Keratinocyte (primary cell): ENCODE results near the gene PHETA1. TPM values are rescaled to one million over a fixed set of nuclear protein-coding genes. Genes with fewer than 3 reads are reported as not detected.
"Not testable (repeated sequence)": the region's sequence is repeated elsewhere in the genome, so short reads cannot be mapped to it uniquely, and the experiment has no call there.

Source experiments
- DNase-seq: peaks from one replicate; pipeline ENCODE4 v3.0.0-alpha.2; 2011; ENCODE audit warnings: low read depth, missing footprints, low spot score
- FAIRE-seq: peaks from 2 replicates; lab custom pipeline; 2011; peaks lifted over from hg19 to GRCh38; lab: Jason Lieb, UNC
- H2AFZ ChIP-seq: 2 replicates; pipeline ENCODE4 v1.6.0; 2012; ENCODE audit warnings: low read length, control low read depth, inconsistent platforms; ENCODE audit not compliant: control insufficient read depth
- H3K27ac ChIP-seq: 2 replicates; pipeline ENCODE4 v1.5.1; 2011; ENCODE audit warnings: low read length; ENCODE audit not compliant: control insufficient read depth, insufficient read depth
- H3K27me3 ChIP-seq: 3 replicates; pipeline ENCODE4 v1.6.0; 2011; ENCODE audit warnings: low read length; ENCODE audit not compliant: control insufficient read depth, insufficient read depth; ENCODE audit errors: extremely low read depth
- H3K36me3 ChIP-seq, 2 experiments: 2 replicates in 1 of 2; 3 replicates in 1 of 2; pipeline ENCODE4 v1.5.1; 2011; ENCODE audit warnings: low read length in 2 of 2, mild to moderate bottlenecking in 1 of 2; ENCODE audit not compliant: control insufficient read depth in 2 of 2, insufficient read depth in 2 of 2; ENCODE audit errors: extremely low read depth in 1 of 2
- H3K4me1 ChIP-seq: 3 replicates; pipeline ENCODE4 v1.5.1; 2011; ENCODE audit warnings: low read length; ENCODE audit not compliant: control insufficient read depth, insufficient read depth; ENCODE audit errors: extremely low read depth
- H3K4me2 ChIP-seq: 3 replicates; pipeline ENCODE4 v1.6.0; 2011; ENCODE audit warnings: low read depth, low read length; ENCODE audit not compliant: control insufficient read depth, insufficient read depth; ENCODE audit errors: extremely low read depth
- H3K4me3 ChIP-seq, 3 experiments: fragments of 200-600 bp in 1 of 3; sonication (generic) in 1 of 3; 2 replicates in 2 of 3; 3 replicates in 1 of 3; pipeline ENCODE4 v1.5.1; 2011 to 2016; ENCODE audit warnings: low read length in 3 of 3, mild to moderate bottlenecking in 3 of 3, control low read depth in 2 of 3, inconsistent platforms in 1 of 3, low read depth in 1 of 3, mixed read lengths in 1 of 3, mixed run types in 1 of 3, moderate library complexity in 1 of 3; ENCODE audit not compliant: control insufficient read depth in 2 of 3, insufficient read depth in 2 of 3; ENCODE audit errors: extremely low read depth in 1 of 3
- H3K79me2 ChIP-seq: 2 replicates; pipeline ENCODE4 v1.6.0; 2012; ENCODE audit warnings: low read length; ENCODE audit not compliant: control insufficient read depth, insufficient read depth
- H3K9ac ChIP-seq: 3 replicates; pipeline ENCODE4 v1.6.0; 2011; ENCODE audit warnings: low read length; ENCODE audit not compliant: control insufficient read depth, insufficient read depth; ENCODE audit errors: extremely low read depth
- H3K9me1 ChIP-seq: 3 replicates; pipeline ENCODE4 v1.6.0; 2011; ENCODE audit warnings: low read length; ENCODE audit not compliant: control insufficient read depth, insufficient read depth; ENCODE audit errors: extremely low read depth
- H3K9me3 ChIP-seq: 2 replicates; pipeline ENCODE4 v1.5.1; 2012; ENCODE audit warnings: low read depth, low read length; ENCODE audit not compliant: control insufficient read depth
- H4K20me1 ChIP-seq: 3 replicates; pipeline ENCODE4 v1.6.0; 2011; ENCODE audit warnings: low read length; ENCODE audit not compliant: control insufficient read depth, insufficient read depth; ENCODE audit errors: extremely low read depth
- CTCF ChIP-seq, 3 experiments: IDR thresholded peaks in 1 of 3; conservative IDR thresholded peaks in 1 of 3; optimal IDR thresholded peaks in 1 of 3; 2 replicates in 2 of 3; 3 replicates in 1 of 3; pipeline versions ENCODE3 to v1.5.1; 2011; ENCODE audit warnings: low read length in 3 of 3, mild to moderate bottlenecking in 3 of 3, moderate library complexity in 2 of 3, control low read depth in 1 of 3, inconsistent platforms in 1 of 3; ENCODE audit not compliant: insufficient read depth in 2 of 3; ENCODE audit errors: extremely low read depth in 1 of 3
- EZH2 ChIP-seq: IDR thresholded peaks from one replicate; pipeline ENCODE4 v1.6.1; 2012; ENCODE audit warnings: inconsistent platforms, mild to moderate bottlenecking, low read length, moderate library complexity
- dilution Hi-C: fragments of 300-500 bp; cut with MboI; formaldehyde crosslinking; loops from one replicate; pipeline ENCODE4 v1.7.0; 2020; ENCODE audit warnings: low sequenced_read_pairs; ENCODE audit not compliant: extremely low pct_ligation_motif_present
- polyA plus RNA-seq, 5 experiments: library from polyadenylated mRNA; depleted of rRNA in 3 of 5; stranded (reverse) in 3 of 5; stranded (forward) in 1 of 5; unstranded in 1 of 5; fragments of >200 nt; gene quantifications; 1 replicate in 1 of 5; 2 replicates in 3 of 5; 3 replicates in 1 of 5; pipeline versions ENCODE4 v1.2.1 to v1.2.3, GENCODE V29; 2011 to 2012; ENCODE audit warnings: missing spikeins in 2 of 5, low read depth in 1 of 5, low replicate concordance in 1 of 5

PHETA1 gene
- polyA plus RNA-seq, 1 donor (not counting 4 experiments of a cell fraction or from before 2014, with no cell fraction given) = 1.7 TPM

- dilution Hi-C loops = no loop called here
- FAIRE-seq = no peak
- no peaks in the 10 kb centered on the region for H3K4me1 ChIP-seq
- TF ChIP-seq EZH2 (no peak), CTCF (optimal IDR thresholded peaks at IDR 0.05 in 1 of 3, IDR thresholded peaks at IDR 0.05 in 1 of 3, conservative IDR thresholded peaks at IDR 0.05 in 1 of 3; ENCODE audit: extremely low read depth in 1 of 3, insufficient read depth in 2 of 3, low read length in 3 of 3) (no peak)
- no peak overlapping the region for H3K4me2 ChIP-seq
- H3K9me3 ChIP-seq = no peaks in the 10 kb centered on the region
- H2AFZ ChIP-seq = no peak overlapping the region
- H3K9me1 ChIP-seq = no peaks in the 10 kb centered on the region
- no peak for DNase-seq
- H3K9ac ChIP-seq = no peak overlapping the region
- no peaks in the 10 kb centered on the region for H3K79me2 ChIP-seq
- no peaks in the 10 kb centered on the region for H4K20me1 ChIP-seq
- no peak overlapping the region for H3K4me3 ChIP-seq
- no peaks in the 10 kb centered on the region for H3K36me3 ChIP-seq
- no peak overlapping the region for H3K27ac ChIP-seq
- no peaks in the 10 kb centered on the region for H3K27me3 ChIP-seq
Observed at GRCh38 chr12:111379942-111380554, 11.2 kb upstream of the PHETA1 start.

- FAIRE-seq = no peak
- H3K36me3 ChIP-seq = no peaks in the 10 kb centered on the region
- no peaks in the 10 kb centered on the region for H3K9me1 ChIP-seq
- no peaks in the 10 kb centered on the region for H3K27me3 ChIP-seq
- H3K27ac ChIP-seq = no peak overlapping the region
- no peaks in the 10 kb centered on the region for H4K20me1 ChIP-seq
- DNase-seq = no peak
- no peaks in the 10 kb centered on the region for H3K9me3 ChIP-seq
- H2AFZ ChIP-seq = no peak overlapping the region
- no peaks in the 10 kb centered on the region for H3K4me1 ChIP-seq
- no peaks in the 10 kb centered on the region for H3K79me2 ChIP-seq
- H3K4me2 ChIP-seq = no peak overlapping the region
- no peak overlapping the region for H3K9ac ChIP-seq
- no peak overlapping the region for H3K4me3 ChIP-seq
- dilution Hi-C loops = no loop called here
- TF ChIP-seq CTCF (optimal IDR thresholded peaks at IDR 0.05 in 1 of 3, IDR thresholded peaks at IDR 0.05 in 1 of 3, conservative IDR thresholded peaks at IDR 0.05 in 1 of 3; ENCODE audit: extremely low read depth in 1 of 3, insufficient read depth in 2 of 3, low read length in 3 of 3) = no peak
- no peak for TF ChIP-seq EZH2
Observed at GRCh38 chr12:111377440-111377839, 8.5 kb upstream of the PHETA1 start.

GRCh38 chr12:111373231-111373630, 4.3 kb upstream of the PHETA1 start:
- H4K20me1 ChIP-seq, H3K9ac ChIP-seq, H3K9me1 ChIP-seq, FAIRE-seq, H3K4me1 ChIP-seq, H3K79me2 ChIP-seq, DNase-seq, H3K27me3 ChIP-seq, H3K9me3 ChIP-seq, H3K4me3 ChIP-seq, H3K4me2 ChIP-seq, H3K36me3 ChIP-seq, H2AFZ ChIP-seq, H3K27ac ChIP-seq, dilution Hi-C loops: not testable (repeated sequence)
